ENCODE results near the gene ANKS1B.

DNA sequence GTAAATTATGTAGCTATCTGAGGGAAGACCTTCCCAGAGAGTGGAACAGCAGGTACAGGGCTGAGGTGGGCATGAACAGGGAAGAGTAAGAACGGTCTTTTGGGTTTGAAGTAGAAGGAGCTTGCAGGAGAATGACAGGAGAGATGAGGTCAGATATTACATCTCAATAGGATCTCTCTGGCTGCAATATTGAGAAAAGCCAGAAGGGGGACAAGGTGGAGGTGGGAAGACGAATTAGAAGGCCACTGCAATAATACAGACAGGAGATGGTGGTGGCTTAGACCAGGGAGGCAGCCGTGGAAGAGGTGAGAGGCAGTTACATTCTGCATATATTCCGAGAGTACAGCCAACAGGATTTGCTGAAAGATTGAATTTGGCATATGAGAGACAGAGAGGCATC lies 1029.5 kb downstream of the ANKS1B start:
- TF ChIP-seq CTCF (IDR thresholded peaks at IDR 0.05) (peak; percentile 57), REST (IDR thresholded peaks at IDR 0.05; ENCODE audit: insufficient read depth in 1 of 2, low read depth in 2 of 2, low read length in 1 of 2) (no peak), POLR2AphosphoS5 (IDR thresholded peaks at IDR 0.05; ENCODE audit: low read depth, low read length) (no peak)
